ENCODE results near the gene VAMP5.

GRCh38 chr2:85611217-85611704 is 27.0 kb downstream of the VAMP5 start:
- TF ChIP-seq CTCF (IDR thresholded peaks at IDR 0.05; ENCODE audit: low read depth, low read length, poor library complexity, severe bottlenecking): no peak
- no peak for TF ChIP-seq EZH2phosphoT487 (IDR thresholded peaks at IDR 0.05; ENCODE audit: borderline replicate concordance, low read length)

Data from DOHH2 (cell line).